ENCODE results near the gene COPRS.
A peak's percentile ranks its signal among the peaks of the same experiment; 100 is the strongest.
"Not testable (repeated sequence)": the region's sequence is repeated elsewhere in the genome, so short reads cannot be mapped to it uniquely, and the experiment has no call there.

COPRS gene

GRCh38 chr17:31841850-31842194 lies 17.2 kb downstream of the COPRS start:
- H3K9me3 ChIP-seq (ENCODE audit: control insufficient read depth, low read length), result no peaks in the 10 kb centered on the region
- no peak overlapping the region for H3K4me3 ChIP-seq (ENCODE audit: low read length)
- no peaks in the 10 kb centered on the region for H3K27me3 ChIP-seq (ENCODE audit: control insufficient read depth, insufficient read depth, low read length)
- peaks cover 18% of the 10 kb centered on the region for H3K4me1 ChIP-seq (ENCODE audit: control insufficient read depth, insufficient read depth, low read length)
- no peaks in the 10 kb centered on the region for H3K36me3 ChIP-seq (ENCODE audit: control insufficient read depth, insufficient read depth, low read length)
- H3K9ac ChIP-seq (ENCODE audit: low read length), result peak overlapping the region; percentile 22

- Histone ChIP-seq H3K36me3 (ENCODE audit: control insufficient read depth, insufficient read depth, low read length) (no peaks in the 10 kb centered on the region), H3K4me1 (ENCODE audit: control insufficient read depth, insufficient read depth, low read length) (peaks cover 16% of the 10 kb centered on the region), H3K9ac (ENCODE audit: low read length) (no peak overlapping the region), H3K4me3 (ENCODE audit: low read length) (no peak overlapping the region), H3K27me3 (ENCODE audit: control insufficient read depth, insufficient read depth, low read length) (no peaks in the 10 kb centered on the region), H3K9me3 (ENCODE audit: control insufficient read depth, low read length) (no peaks in the 10 kb centered on the region)
Measured at GRCh38 chr17:31838636-31839225, 20.3 kb downstream of the COPRS start.

- Histone ChIP-seq H3K27me3 (ENCODE audit: control insufficient read depth, insufficient read depth, low read length) (no peaks in the 10 kb centered on the region), H3K36me3 (ENCODE audit: control insufficient read depth, insufficient read depth, low read length) (no peaks in the 10 kb centered on the region), H3K9me3 (ENCODE audit: control insufficient read depth, low read length) (no peaks in the 10 kb centered on the region), H3K9ac (ENCODE audit: low read length) (no peak overlapping the region), H3K4me1 (ENCODE audit: control insufficient read depth, insufficient read depth, low read length) (no peaks in the 10 kb centered on the region), H3K4me3 (ENCODE audit: low read length) (no peak overlapping the region)
Measured at GRCh38 chr17:31835984-31836383, 23.1 kb downstream of the COPRS start.

GRCh38 chr17:31834448-31834847 lies 24.6 kb downstream of the COPRS start:
- no peaks in the 10 kb centered on the region for H3K4me1 ChIP-seq (ENCODE audit: control insufficient read depth, insufficient read depth, low read length)
- H3K27me3 ChIP-seq (ENCODE audit: control insufficient read depth, insufficient read depth, low read length), result no peaks in the 10 kb centered on the region

GRCh38 chr17:31832746-31833145 lies 26.3 kb downstream of the COPRS start:
- H3K4me1 ChIP-seq (ENCODE audit: control insufficient read depth, insufficient read depth, low read length), result no peaks in the 10 kb centered on the region
- H3K4me3 ChIP-seq (ENCODE audit: low read length), result no peak overlapping the region
- no peaks in the 10 kb centered on the region for H3K9me3 ChIP-seq (ENCODE audit: control insufficient read depth, low read length)
- no peak overlapping the region for H3K9ac ChIP-seq (ENCODE audit: low read length)
- H3K27me3 ChIP-seq (ENCODE audit: control insufficient read depth, insufficient read depth, low read length), result no peaks in the 10 kb centered on the region
- no peaks in the 10 kb centered on the region for H3K36me3 ChIP-seq (ENCODE audit: control insufficient read depth, insufficient read depth, low read length)

More at GRCh38 chr17:31834448-31834847, 24.6 kb downstream of the COPRS start:
- Histone ChIP-seq H3K4me3 (ENCODE audit: low read length) (no peak overlapping the region), H3K36me3 (ENCODE audit: control insufficient read depth, insufficient read depth, low read length) (no peaks in the 10 kb centered on the region), H3K9ac (ENCODE audit: low read length) (no peak overlapping the region), H3K9me3 (ENCODE audit: control insufficient read depth, low read length) (no peaks in the 10 kb centered on the region)

GRCh38 chr17:31830971-31831858 lies 27.8 kb downstream of the COPRS start:
- H3K36me3 ChIP-seq (ENCODE audit: control insufficient read depth, insufficient read depth, low read length), result no peaks in the 10 kb centered on the region
- no peak overlapping the region for H3K4me3 ChIP-seq (ENCODE audit: low read length)
- H3K9ac ChIP-seq (ENCODE audit: low read length), result no peak overlapping the region
- no peaks in the 10 kb centered on the region for H3K9me3 ChIP-seq (ENCODE audit: control insufficient read depth, low read length)
- no peaks in the 10 kb centered on the region for H3K4me1 ChIP-seq (ENCODE audit: control insufficient read depth, insufficient read depth, low read length)
- H3K27me3 ChIP-seq (ENCODE audit: control insufficient read depth, insufficient read depth, low read length), result no peaks in the 10 kb centered on the region

GRCh38 chr17:31829649-31830048 lies 29.4 kb downstream of the COPRS start:
- no peaks in the 10 kb centered on the region for H3K9me3 ChIP-seq (ENCODE audit: control insufficient read depth, low read length)
- no peak overlapping the region for H3K4me3 ChIP-seq (ENCODE audit: low read length)
- H3K36me3 ChIP-seq (ENCODE audit: control insufficient read depth, insufficient read depth, low read length), result no peaks in the 10 kb centered on the region
- H3K9ac ChIP-seq (ENCODE audit: low read length), result no peak overlapping the region
- no peaks in the 10 kb centered on the region for H3K27me3 ChIP-seq (ENCODE audit: control insufficient read depth, insufficient read depth, low read length)
- H3K4me1 ChIP-seq (ENCODE audit: control insufficient read depth, insufficient read depth, low read length), result no peaks in the 10 kb centered on the region

GRCh38 chr17:31828955-31829354 lies 30.1 kb downstream of the COPRS start:
- H3K4me3 ChIP-seq (ENCODE audit: low read length); H3K9ac ChIP-seq (ENCODE audit: low read length); H3K4me1 ChIP-seq (ENCODE audit: control insufficient read depth, insufficient read depth, low read length); H3K36me3 ChIP-seq (ENCODE audit: control insufficient read depth, insufficient read depth, low read length); H3K27me3 ChIP-seq (ENCODE audit: control insufficient read depth, insufficient read depth, low read length); H3K9me3 ChIP-seq (ENCODE audit: control insufficient read depth, low read length): not testable (repeated sequence)

- Histone ChIP-seq H3K4me3 (ENCODE audit: low read length) (no peak overlapping the region), H3K4me1 (ENCODE audit: control insufficient read depth, insufficient read depth, low read length) (no peaks in the 10 kb centered on the region), H3K27me3 (ENCODE audit: control insufficient read depth, insufficient read depth, low read length) (no peaks in the 10 kb centered on the region), H3K9me3 (ENCODE audit: control insufficient read depth, low read length) (no peaks in the 10 kb centered on the region), H3K36me3 (ENCODE audit: control insufficient read depth, insufficient read depth, low read length) (no peaks in the 10 kb centered on the region), H3K9ac (ENCODE audit: low read length) (no peak overlapping the region)
Measured at GRCh38 chr17:31825961-31826691, 32.9 kb downstream of the COPRS start.

GRCh38 chr17:31824766-31825360 lies 34.2 kb downstream of the COPRS start:
- no peaks in the 10 kb centered on the region for H3K36me3 ChIP-seq (ENCODE audit: control insufficient read depth, insufficient read depth, low read length)

GRCh38 chr17:31823014-31823413 lies 36.0 kb downstream of the COPRS start:
- Histone ChIP-seq H3K9ac (ENCODE audit: low read length) (no peak overlapping the region), H3K27me3 (ENCODE audit: control insufficient read depth, insufficient read depth, low read length) (no peaks in the 10 kb centered on the region), H3K9me3 (ENCODE audit: control insufficient read depth, low read length) (no peaks in the 10 kb centered on the region), H3K36me3 (ENCODE audit: control insufficient read depth, insufficient read depth, low read length) (no peaks in the 10 kb centered on the region), H3K4me3 (ENCODE audit: low read length) (no peak overlapping the region), H3K4me1 (ENCODE audit: control insufficient read depth, insufficient read depth, low read length) (no peaks in the 10 kb centered on the region)

More at GRCh38 chr17:31824766-31825360, 34.2 kb downstream of the COPRS start:
- Histone ChIP-seq H3K27me3 (ENCODE audit: control insufficient read depth, insufficient read depth, low read length) (no peaks in the 10 kb centered on the region), H3K9ac (ENCODE audit: low read length) (no peak overlapping the region), H3K9me3 (ENCODE audit: control insufficient read depth, low read length) (no peaks in the 10 kb centered on the region), H3K4me3 (ENCODE audit: low read length) (no peak overlapping the region), H3K4me1 (ENCODE audit: control insufficient read depth, insufficient read depth, low read length) (no peaks in the 10 kb centered on the region)

Data from mucosa of stomach (tissue), 1 donor.